ENCODE results near the gene INO80D. TPM values are rescaled to one million over a fixed set of nuclear protein-coding genes. Genes with fewer than 3 reads are reported as not detected.

INO80D gene
- total RNA-seq, 1 experiment from 2014 or later, result 46.0 TPM

- no peak overlapping the region for H2BK15ac ChIP-seq (ENCODE audit: low read depth, low read length)
- peaks cover 31 to 78% (median 64%) of the 10 kb centered on the region in 3 experiments; a peak in 6 of 7 replicates for H3K36me3 Mint-ChIP-seq (ENCODE audit: insufficient read depth in 1 of 3, low read depth in 3 of 3)
Measured at GRCh38 chr2:206127656-206128055, 41.7 kb upstream of the INO80D start.

More at GRCh38 chr2:206127656-206128055, 41.7 kb upstream of the INO80D start:
- Histone ChIP-seq H3K14ac (ENCODE audit: insufficient read depth, low read length) (no peak overlapping the region), H3K27ac (ENCODE audit: insufficient read length, low read depth, low read length) (no peak overlapping the region), H2BK120ac (ENCODE audit: low read depth, low read length, poor library complexity, severe bottlenecking) (no peak overlapping the region), H3K18ac (ENCODE audit: insufficient read length, low read depth, low read length) (no peak overlapping the region), H2AFZ (ENCODE audit: low read length) (no peak overlapping the region), H4K91ac (ENCODE audit: insufficient read length, low read depth, low read length) (no peak overlapping the region), H3K4ac (ENCODE audit: low read depth, low read length) (no peak overlapping the region), H3K79me1 (ENCODE audit: insufficient read depth, low read depth, low read length, poor library complexity, severe bottlenecking) (no peaks in the 10 kb centered on the region), H3K23me2 (ENCODE audit: insufficient read length, low read depth, low read length, poor library complexity, severe bottlenecking) (no peaks in the 10 kb centered on the region), H3K4me1 (ENCODE audit: insufficient read depth, low read length) (no peaks in the 10 kb centered on the region), H3K9me3 (ENCODE audit: control insufficient read depth, low read depth, low read length) (no peaks in the 10 kb centered on the region), H3K23ac (ENCODE audit: insufficient read length, low read depth, low read length) (no peak overlapping the region), H3K56ac (ENCODE audit: insufficient read length, low read depth, low read length) (no peak overlapping the region), H4K5ac (ENCODE audit: insufficient read length, low read depth, low read length) (no peak overlapping the region), H3K4me2 (ENCODE audit: insufficient read depth, insufficient read length, low read length) (no peak overlapping the region), H3K27me3 (ENCODE audit: insufficient read depth, low read length) (no peaks in the 10 kb centered on the region), H2AK5ac (ENCODE audit: insufficient read length, low read length) (no peak overlapping the region), H2BK20ac (ENCODE audit: low read depth, low read length, poor library complexity, severe bottlenecking) (no peak overlapping the region), H4K8ac (replicated peaks; ENCODE audit: insufficient read length, low read depth, low read length) (no peak overlapping the region), H4K20me1 (ENCODE audit: control insufficient read depth, insufficient read depth, insufficient read length) (no peaks in the 10 kb centered on the region), H2BK12ac (ENCODE audit: insufficient read length, low read depth, low read length) (no peak overlapping the region), H3K9ac (ENCODE audit: extremely low read depth, insufficient read length, low read length) (no peak overlapping the region), H2BK5ac (ENCODE audit: insufficient read length, low read length) (no peak overlapping the region), H3T11ph (ENCODE audit: low read length) (no peak overlapping the region), H3K79me2 (ENCODE audit: insufficient read depth, low read length) (no peaks in the 10 kb centered on the region)
- peak; percentile 29; the same call in 1 of the 3 replicates for TF ChIP-seq CTCF (conservative IDR thresholded peaks at IDR 0.05)
- H3K9me3 Mint-ChIP-seq, result no peaks in the 10 kb centered on the region
- no peaks in the 10 kb centered on the region for H3K27me3 Mint-ChIP-seq (ENCODE audit: low read depth)
- no peak overlapping the region for H3K27ac Mint-ChIP-seq
- no peaks in the 10 kb centered on the region for H3K4me1 Mint-ChIP-seq
- no peak overlapping the region for H3K4me3 Mint-ChIP-seq
- DNase-seq, result no peak

All from H9 (cell line).